WTC11 (cell line): ENCODE results near the gene ALAD. TPM values are rescaled to one million over a fixed set of nuclear protein-coding genes. Genes with fewer than 3 reads are reported as not detected.

Experiments used
- AFF4 ChIP-seq: sonication (generic); formaldehyde crosslinking; IDR thresholded peaks from 2 replicates; pipeline ENCODE4 v1.8.1; 2023; ENCODE audit warnings: mild to moderate bottlenecking, missing genetic modification reagents, borderline replicate concordance
- ARID4B ChIP-seq: sonication (generic); formaldehyde crosslinking; IDR thresholded peaks from 2 replicates; pipeline ENCODE4 v1.8.0; 2023; ENCODE audit warnings: missing genetic modification reagents, mild to moderate bottlenecking, borderline replicate concordance
- CREB1 ChIP-seq: sonication (generic); formaldehyde crosslinking; IDR thresholded peaks from 2 replicates; pipeline ENCODE4 v1.8.0; 2023; ENCODE audit warnings: mild to moderate bottlenecking, missing genetic modification reagents
- ELF4 ChIP-seq: sonication (generic); formaldehyde crosslinking; IDR thresholded peaks from 2 replicates; pipeline ENCODE4 v1.8.1; 2022; ENCODE audit warnings: low read depth, mild to moderate bottlenecking, moderate library complexity, missing genetic modification reagents
- EMX1 ChIP-seq: fragments of 250-450 bp; sonication (Bioruptor Pico); IDR thresholded peaks from 2 replicates; pipeline ENCODE4 v1.8.0; 2021; ENCODE audit warnings: mild to moderate bottlenecking
- FOXJ3 ChIP-seq: sonication (generic); formaldehyde crosslinking; IDR thresholded peaks from 2 replicates; pipeline ENCODE4 v1.9.0; 2021; ENCODE audit warnings: missing genetic modification reagents, mild to moderate bottlenecking, borderline replicate concordance
- FOXK1 ChIP-seq: sonication (generic); formaldehyde crosslinking; IDR thresholded peaks from 2 replicates; pipeline ENCODE4 v1.8.0; 2022; ENCODE audit warnings: mild to moderate bottlenecking, moderate library complexity, missing genetic modification reagents
- GABPB1 ChIP-seq: sonication (generic); formaldehyde crosslinking; IDR thresholded peaks from 2 replicates; pipeline ENCODE4 v1.8.1; 2023; ENCODE audit warnings: mild to moderate bottlenecking, missing genetic modification reagents
- GTF2I ChIP-seq: fragments of 250-450 bp; sonication (Bioruptor Pico); conservative IDR thresholded peaks from 2 replicates; pipeline ENCODE4 v1.4.0; 2021; ENCODE audit warnings: mild to moderate bottlenecking
- IRF2 ChIP-seq: sonication (generic); formaldehyde crosslinking; IDR thresholded peaks from 2 replicates; pipeline ENCODE4 v1.8.0; 2022; ENCODE audit warnings: low read depth, missing genetic modification reagents, borderline replicate concordance
- JUN ChIP-seq: sonication (generic); formaldehyde crosslinking; IDR thresholded peaks from 2 replicates; pipeline ENCODE4 v1.8.0; 2023; ENCODE audit warnings: mild to moderate bottlenecking, missing genetic modification reagents
- KAT7 ChIP-seq: sonication (generic); formaldehyde crosslinking; IDR thresholded peaks from 2 replicates; pipeline ENCODE4 v1.8.1; 2023; ENCODE audit warnings: missing genetic modification reagents, mild to moderate bottlenecking, borderline replicate concordance
- MLX ChIP-seq: sonication (generic); formaldehyde crosslinking; IDR thresholded peaks from 2 replicates; pipeline ENCODE4 v1.8.1; 2023; ENCODE audit warnings: mild to moderate bottlenecking, missing genetic modification reagents, moderate library complexity
- MYBL2 ChIP-seq: sonication (generic); formaldehyde crosslinking; IDR thresholded peaks from 2 replicates; pipeline ENCODE4 v1.8.1; 2023; ENCODE audit warnings: mild to moderate bottlenecking, moderate library complexity, missing genetic modification reagents
- NFE2L1 ChIP-seq: sonication (generic); formaldehyde crosslinking; IDR thresholded peaks from 2 replicates; pipeline ENCODE4 v1.8.1; 2023; ENCODE audit warnings: missing genetic modification reagents
- NFYB ChIP-seq: sonication (generic); formaldehyde crosslinking; conservative IDR thresholded peaks from 2 replicates; pipeline ENCODE4 v1.8.0; 2022; ENCODE audit warnings: low read depth, missing genetic modification reagents
- OVOL2 ChIP-seq: fragments of 250-450 bp; sonication (Bioruptor Pico); IDR thresholded peaks from 2 replicates; pipeline ENCODE4 v1.9.0; 2021; ENCODE audit warnings: mild to moderate bottlenecking, borderline replicate concordance
- RORB ChIP-seq: fragments of 250-450 bp; sonication (Bioruptor Pico); IDR thresholded peaks from 2 replicates; pipeline ENCODE4 v1.9.0; 2021; ENCODE audit warnings: mild to moderate bottlenecking
- SMAD4 ChIP-seq: sonication (generic); formaldehyde crosslinking; IDR thresholded peaks from 2 replicates; pipeline ENCODE4 v1.8.0; 2022; ENCODE audit warnings: mild to moderate bottlenecking, missing genetic modification reagents
- TCF7 ChIP-seq: sonication (generic); formaldehyde crosslinking; IDR thresholded peaks from 2 replicates; pipeline ENCODE4 v1.8.0; 2022; ENCODE audit warnings: mild to moderate bottlenecking, low read depth, missing genetic modification reagents, moderate library complexity
- TP53 ChIP-seq: sonication (generic); formaldehyde crosslinking; IDR thresholded peaks from 2 replicates; pipeline ENCODE4 v1.8.1; 2023; ENCODE audit warnings: mild to moderate bottlenecking, missing genetic modification reagents
- ZNF121 ChIP-seq: sonication (generic); formaldehyde crosslinking; IDR thresholded peaks from 2 replicates; pipeline ENCODE4 v1.8.0; 2023; ENCODE audit warnings: missing genetic modification reagents
- ZNF232 ChIP-seq: sonication (generic); formaldehyde crosslinking; IDR thresholded peaks from 2 replicates; pipeline ENCODE4 v1.8.0; 2022; ENCODE audit warnings: mild to moderate bottlenecking, missing genetic modification reagents
- ZNF396 ChIP-seq: fragments of 250-450 bp; sonication (Bioruptor Pico); IDR thresholded peaks from 2 replicates; pipeline ENCODE4 v1.8.0; 2021; ENCODE audit warnings: mild to moderate bottlenecking, moderate library complexity, borderline replicate concordance
- ZNF425 ChIP-seq: fragments of 250-450 bp; sonication (Bioruptor Pico); conservative IDR thresholded peaks from 2 replicates; pipeline ENCODE4 v1.9.0; 2021; ENCODE audit warnings: mild to moderate bottlenecking
- total RNA-seq: library from RNA; stranded (reverse); gene quantifications from 3 replicates; pipeline ENCODE4 v1.2.3, GENCODE V29; 2021
- TF ChIP-seq, protein P1 (sequence below): fragments of 250-450 bp; sonication (Bioruptor Pico); IDR thresholded peaks from 2 replicates; pipeline ENCODE4 v1.9.0; 2021; ENCODE audit warnings: mild to moderate bottlenecking
- TF ChIP-seq, protein P2 (sequence below): sonication (generic); formaldehyde crosslinking; IDR thresholded peaks from 2 replicates; pipeline ENCODE4 v1.8.0; 2023; ENCODE audit warnings: missing genetic modification reagents

ALAD gene
- total RNA-seq, 1 experiment from 2014 or later, result 15.9 TPM

- TF ChIP-seq ARID4B (no peak), NFYB (no peak), JUN (CRISPR knock-in tag) (no peak), EMX1 (CRISPR knock-in tag) (no peak), NFE2L1 (CRISPR knock-in tag) (no peak), TCF7 (no peak), RORB (CRISPR knock-in tag) (no peak), AFF4 (CRISPR knock-in tag) (no peak), ZNF232 (CRISPR knock-in tag) (no peak), ZNF121 (no peak), GTF2I (no peak), FOXJ3 (CRISPR knock-in tag) (no peak), SMAD4 (no peak), CREB1 (CRISPR knock-in tag) (no peak), KAT7 (CRISPR knock-in tag) (no peak), TP53 (peak; percentile 63; the same call in 1 of the 2 replicates), OVOL2 (no peak), MLX (no peak), ZNF425 (CRISPR knock-in tag) (no peak), ELF4 (CRISPR knock-in tag) (no peak), MYBL2 (CRISPR knock-in tag) (no peak), ZNF396 (CRISPR knock-in tag) (no peak), FOXK1 (CRISPR knock-in tag) (peak; percentile 74), GABPB1 (CRISPR knock-in tag) (peak; percentile 76), IRF2 (CRISPR knock-in tag) (no peak)
- TF ChIP-seq, protein P1, sequence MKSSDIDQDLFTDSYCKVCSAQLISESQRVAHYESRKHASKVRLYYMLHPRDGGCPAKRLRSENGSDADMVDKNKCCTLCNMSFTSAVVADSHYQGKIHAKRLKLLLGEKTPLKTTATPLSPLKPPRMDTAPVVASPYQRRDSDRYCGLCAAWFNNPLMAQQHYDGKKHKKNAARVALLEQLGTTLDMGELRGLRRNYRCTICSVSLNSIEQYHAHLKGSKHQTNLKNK (CRISPR knock-in tag), result no peak
- TF ChIP-seq, protein P2, sequence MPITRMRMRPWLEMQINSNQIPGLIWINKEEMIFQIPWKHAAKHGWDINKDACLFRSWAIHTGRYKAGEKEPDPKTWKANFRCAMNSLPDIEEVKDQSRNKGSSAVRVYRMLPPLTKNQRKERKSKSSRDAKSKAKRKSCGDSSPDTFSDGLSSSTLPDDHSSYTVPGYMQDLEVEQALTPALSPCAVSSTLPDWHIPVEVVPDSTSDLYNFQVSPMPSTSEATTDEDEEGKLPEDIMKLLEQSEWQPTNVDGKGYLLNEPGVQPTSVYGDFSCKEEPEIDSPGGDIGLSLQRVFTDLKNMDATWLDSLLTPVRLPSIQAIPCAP (CRISPR knock-in tag), result no peak
Observed at GRCh38 chr9:113401027-113401792, at the start of gene ALAD (continued).
